Measurements from ENCODE around the gene ETFA.

DNA sequence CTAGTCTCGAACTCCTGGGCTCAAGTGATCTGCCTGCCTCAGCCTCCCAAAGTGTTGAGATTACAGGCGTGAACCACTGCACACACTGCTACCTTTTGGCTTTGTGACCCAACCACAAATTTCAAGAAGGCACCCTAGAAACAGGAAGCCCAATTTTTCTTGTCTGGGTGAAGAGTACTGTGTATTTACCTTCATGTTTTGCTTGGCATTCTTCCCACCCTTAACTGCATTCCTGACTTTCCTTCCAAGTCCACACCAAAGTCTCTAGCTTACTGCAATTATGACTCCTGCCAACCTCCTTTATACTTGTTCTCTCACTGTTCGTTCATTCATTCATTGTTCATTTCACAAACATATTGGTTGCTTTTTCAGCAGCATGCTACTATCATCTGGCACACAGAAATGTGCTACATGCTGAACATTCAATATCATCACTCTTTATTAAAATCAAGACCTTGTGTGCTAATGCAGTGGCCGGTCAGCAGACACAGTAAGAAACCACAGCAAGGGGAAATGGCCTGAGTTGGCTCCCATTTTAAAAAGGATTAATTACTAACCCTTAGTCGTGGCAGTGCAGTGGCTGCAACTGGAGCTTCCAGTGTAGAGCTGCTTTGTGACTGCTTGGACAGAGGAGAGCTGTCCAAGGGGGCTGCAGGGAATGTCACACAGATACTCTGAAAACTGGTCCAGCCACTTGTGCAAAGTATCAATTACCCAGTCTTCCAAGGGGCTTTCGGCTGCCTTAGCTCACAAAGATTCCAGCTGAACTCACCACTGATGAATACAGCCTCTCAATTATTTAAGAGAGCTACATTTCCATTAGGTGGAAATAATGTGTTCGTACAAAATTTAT lies 94.0 kb downstream of the ETFA start:
- TF ChIP-seq, protein P1, sequence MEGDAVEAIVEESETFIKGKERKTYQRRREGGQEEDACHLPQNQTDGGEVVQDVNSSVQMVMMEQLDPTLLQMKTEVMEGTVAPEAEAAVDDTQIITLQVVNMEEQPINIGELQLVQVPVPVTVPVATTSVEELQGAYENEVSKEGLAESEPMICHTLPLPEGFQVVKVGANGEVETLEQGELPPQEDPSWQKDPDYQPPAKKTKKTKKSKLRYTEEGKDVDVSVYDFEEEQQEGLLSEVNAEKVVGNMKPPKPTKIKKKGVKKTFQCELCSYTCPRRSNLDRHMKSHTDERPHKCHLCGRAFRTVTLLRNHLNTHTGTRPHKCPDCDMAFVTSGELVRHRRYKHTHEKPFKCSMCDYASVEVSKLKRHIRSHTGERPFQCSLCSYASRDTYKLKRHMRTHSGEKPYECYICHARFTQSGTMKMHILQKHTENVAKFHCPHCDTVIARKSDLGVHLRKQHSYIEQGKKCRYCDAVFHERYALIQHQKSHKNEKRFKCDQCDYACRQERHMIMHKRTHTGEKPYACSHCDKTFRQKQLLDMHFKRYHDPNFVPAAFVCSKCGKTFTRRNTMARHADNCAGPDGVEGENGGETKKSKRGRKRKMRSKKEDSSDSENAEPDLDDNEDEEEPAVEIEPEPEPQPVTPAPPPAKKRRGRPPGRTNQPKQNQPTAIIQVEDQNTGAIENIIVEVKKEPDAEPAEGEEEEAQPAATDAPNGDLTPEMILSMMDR (IDR thresholded peaks at IDR 0.05; ENCODE audit: low read depth, low read length), result no peak
- no peak for TF ChIP-seq EZH2phosphoT487 (IDR thresholded peaks at IDR 0.05; ENCODE audit: low read depth)
